Liver (tissue), 3 donors: ENCODE measurements around the gene MMP8.

Source experiments
- ATF3 ChIP-seq: IDR thresholded peaks from 2 replicates; pipeline ENCODE4 v1.6.1; 2016; ENCODE audit warnings: antibody characterized with exemption
- CTCF ChIP-seq: fragments of 150-350 bp; IDR thresholded peaks from 2 replicates; pipeline ENCODE4 v1.5.1; 2017; ENCODE audit warnings: improper control_type of control experiment, low read depth, low read length; ENCODE audit not compliant: missing input control
- EGR1 ChIP-seq, 2 donors: IDR thresholded peaks; 2 replicates each; pipeline ENCODE4 v1.6.1; 2016 to 2018; ENCODE audit warnings: antibody characterized with exemption in 2 of 2, low read depth in 2 of 2
- FOXA1 ChIP-seq: IDR thresholded peaks from 2 replicates; pipeline ENCODE4 v1.6.1; 2016; ENCODE audit warnings: antibody characterized with exemption
- GABPA ChIP-seq, 2 donors: IDR thresholded peaks in 1 of 2; conservative IDR thresholded peaks in 1 of 2; 2 replicates each; pipeline ENCODE4 v1.6.1; 2016; ENCODE audit warnings: antibody characterized with exemption in 2 of 2, mild to moderate bottlenecking in 1 of 2, moderate library complexity in 1 of 2
- HNF4G ChIP-seq: IDR thresholded peaks from 2 replicates; pipeline ENCODE4 v1.6.1; 2016; ENCODE audit warnings: antibody characterized with exemption
- JUND ChIP-seq, 2 donors: IDR thresholded peaks; 2 replicates each; pipeline ENCODE4 v1.6.1; 2016; ENCODE audit warnings: antibody characterized with exemption in 2 of 2
- RAD21 ChIP-seq, 2 donors: IDR thresholded peaks; 2 replicates each; pipeline ENCODE4 v1.6.1; 2016; ENCODE audit warnings: antibody characterized with exemption in 2 of 2, mild to moderate bottlenecking in 2 of 2
- REST ChIP-seq: IDR thresholded peaks from 2 replicates; pipeline ENCODE4 v1.6.1; 2016; ENCODE audit warnings: antibody characterized with exemption, mild to moderate bottlenecking
- RXRA ChIP-seq, 2 donors: IDR thresholded peaks; 2 replicates each; pipeline ENCODE4 v1.6.1; 2017 to 2018; ENCODE audit warnings: antibody characterized with exemption in 2 of 2, mild to moderate bottlenecking in 1 of 2
- SP1 ChIP-seq: IDR thresholded peaks from 2 replicates; pipeline ENCODE4 v1.6.1; 2018; ENCODE audit warnings: antibody characterized with exemption, mild to moderate bottlenecking
- TAF1 ChIP-seq: conservative IDR thresholded peaks from 2 replicates; pipeline ENCODE4 v1.6.1; 2016; ENCODE audit warnings: antibody characterized with exemption, mild to moderate bottlenecking
- TF ChIP-seq, protein P1 (sequence below): IDR thresholded peaks from 2 replicates; pipeline ENCODE4 v1.6.1; 2016; ENCODE audit warnings: antibody characterized with exemption
- donor health status: healthy.
- donor health status: healthy.

- no peak for TF ChIP-seq CTCF
- no peak for TF ChIP-seq ATF3
- no peak for TF ChIP-seq FOXA1
- no peak for TF ChIP-seq GABPA (IDR thresholded peaks at IDR 0.05 in 1 of 2, conservative IDR thresholded peaks at IDR 0.05 in 1 of 2)
- TF ChIP-seq EGR1 (IDR thresholded peaks at IDR 0.05; ENCODE audit: low read depth in 2 of 2): no peak
- TF ChIP-seq SP1: no peak
- TF ChIP-seq TAF1: no peak
- no peak for TF ChIP-seq RAD21 (IDR thresholded peaks at IDR 0.05)
- TF ChIP-seq JUND (IDR thresholded peaks at IDR 0.05): no peak
- TF ChIP-seq RXRA (IDR thresholded peaks at IDR 0.05): no peak
- TF ChIP-seq REST: no peak
- TF ChIP-seq, protein P1, sequence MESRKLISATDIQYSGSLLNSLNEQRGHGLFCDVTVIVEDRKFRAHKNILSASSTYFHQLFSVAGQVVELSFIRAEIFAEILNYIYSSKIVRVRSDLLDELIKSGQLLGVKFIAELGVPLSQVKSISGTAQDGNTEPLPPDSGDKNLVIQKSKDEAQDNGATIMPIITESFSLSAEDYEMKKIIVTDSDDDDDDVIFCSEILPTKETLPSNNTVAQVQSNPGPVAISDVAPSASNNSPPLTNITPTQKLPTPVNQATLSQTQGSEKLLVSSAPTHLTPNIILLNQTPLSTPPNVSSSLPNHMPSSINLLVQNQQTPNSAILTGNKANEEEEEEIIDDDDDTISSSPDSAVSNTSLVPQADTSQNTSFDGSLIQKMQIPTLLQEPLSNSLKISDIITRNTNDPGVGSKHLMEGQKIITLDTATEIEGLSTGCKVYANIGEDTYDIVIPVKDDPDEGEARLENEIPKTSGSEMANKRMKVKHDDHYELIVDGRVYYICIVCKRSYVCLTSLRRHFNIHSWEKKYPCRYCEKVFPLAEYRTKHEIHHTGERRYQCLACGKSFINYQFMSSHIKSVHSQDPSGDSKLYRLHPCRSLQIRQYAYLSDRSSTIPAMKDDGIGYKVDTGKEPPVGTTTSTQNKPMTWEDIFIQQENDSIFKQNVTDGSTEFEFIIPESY: no peak
- TF ChIP-seq HNF4G: no peak
Measured at GRCh38 chr11:102749101-102749722, 24.5 kb upstream of the MMP8 start.
